ENCODE results near the gene GCSH.

- TF ChIP-seq CTCF (conservative IDR thresholded peaks at IDR 0.05; ENCODE audit: low read length) (no peak), EZH2phosphoT487 (IDR thresholded peaks at IDR 0.05; ENCODE audit: borderline replicate concordance, low read depth, low read length) (no peak)
Observed at GRCh38 chr16:81123092-81123852, 27.1 kb upstream of the GCSH start.
